ENCODE measurements around the gene PATL1. TPM values are rescaled to one million over a fixed set of nuclear protein-coding genes. Genes with fewer than 3 reads are reported as not detected.

The PATL1 gene
- total and polyA plus RNA-seq, 2 of the 8 experiments (the other 6 are each of a cell fraction or from before 2014, with no cell fraction given): 30.4 to 33.4 TPM

DNA sequence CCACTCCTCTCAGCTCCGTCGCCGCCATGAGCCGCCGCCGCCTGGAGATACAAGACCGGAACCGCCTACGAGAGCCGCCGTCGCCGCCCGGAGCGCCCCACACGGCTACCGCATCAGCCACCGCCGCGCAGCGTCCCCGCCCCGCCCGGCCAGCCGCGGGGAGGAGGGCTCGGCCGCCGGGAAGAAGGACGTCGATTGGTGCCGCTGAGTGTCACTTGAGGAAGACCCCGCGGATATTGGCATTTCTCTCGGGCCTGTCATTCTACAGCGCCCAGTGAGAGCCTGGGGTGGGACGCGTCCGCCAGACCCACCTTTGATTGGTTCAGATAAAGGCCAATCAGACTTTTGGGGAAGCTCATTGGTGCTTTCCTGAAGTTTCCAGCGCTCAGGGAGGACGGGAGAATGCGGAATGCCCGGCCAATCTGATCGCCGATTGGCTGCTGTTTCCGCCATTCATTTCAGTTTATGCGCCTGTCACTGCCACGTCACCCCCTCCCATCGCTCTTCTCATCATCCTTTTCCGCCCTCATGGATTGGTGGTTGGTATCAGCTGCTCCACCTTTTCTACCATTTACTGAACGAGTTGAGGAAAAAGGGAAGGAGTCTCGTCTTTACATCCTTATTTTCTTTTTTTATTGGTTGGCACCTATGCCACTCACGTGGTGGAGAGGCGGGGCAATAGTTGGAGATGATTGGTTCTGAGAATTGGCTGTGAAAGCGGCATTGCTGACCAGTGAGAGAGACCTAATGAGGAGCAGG lies 53.0 kb downstream of the PATL1 start, which contains the start of gene OSBP:
Gene OSBP (minus strand): TSS at position 138 of the 759 bp plus-strand sequence. CDS start 110 bp downstream, at position 28.
- Histone ChIP-seq H2BK15ac (ENCODE audit: low read length) (0 out of 2 replicates have a peak within 1 kb of the TSS, but pooled peaks have one; percentile 32), H3K4me2 (ENCODE audit: insufficient read depth in 1 of 2, low read depth in 2 of 2, low read length in 2 of 2) (peak within 1 kb of the TSS; percentile 90 to 97), H3K23me2 (ENCODE audit: low read depth, low read length) (peaks cover 10% of the 10 kb centered on the region), H3K27ac (ENCODE audit: low read depth, low read length) (peak within 1 kb of the TSS; percentile 61; the same call in 1 of the 2 replicates), H3K79me1 (ENCODE audit: low read depth, low read length) (peaks cover 8% of the 10 kb centered on the region), H4K5ac (ENCODE audit: insufficient read length, low read depth, low read length) (peak within 1 kb of the TSS; percentile 5), H2BK120ac (replicated peaks; ENCODE audit: low read depth, low read length) (no peak within 1 kb of the TSS), H4K20me1 (replicated peaks in 1 of 2; ENCODE audit: control insufficient read depth in 1 of 2, insufficient read depth in 2 of 2, low read length in 2 of 2) (peaks cover 11 to 16% of the 10 kb centered on the region in 2 experiments), H2AFZ (ENCODE audit: low read length) (peak within 1 kb of the TSS; percentile 86), H3K79me2 (ENCODE audit: control insufficient read depth in 1 of 2, insufficient read depth in 2 of 2, low read length in 2 of 2) (peaks cover 9 to 40% of the 10 kb centered on the region in 2 experiments), H3K4me3 (ENCODE audit: extremely low read depth in 1 of 4, insufficient read depth in 2 of 4, low read depth in 3 of 4, low read length in 4 of 4) (peak within 1 kb of the TSS; percentile 61 to 84 (median 80)), H4K8ac (ENCODE audit: extremely low read depth, insufficient read depth, low read length) (peak within 1 kb of the TSS; percentile 90), H2AK5ac (ENCODE audit: low read depth, low read length) (no peak within 1 kb of the TSS), H4K91ac (replicated peaks; ENCODE audit: insufficient read length, low read length) (no peak within 1 kb of the TSS), H3K36me3 (ENCODE audit: control insufficient read depth in 2 of 4, insufficient read depth in 4 of 4, low read length in 3 of 4) (no peaks in the 10 kb centered on the region), H3K56ac (replicated peaks; ENCODE audit: insufficient read length, low read depth, low read length) (no peak within 1 kb of the TSS), H3K27me3 (replicated peaks in 1 of 4; ENCODE audit: control insufficient read depth in 3 of 4, extremely low read depth in 1 of 4, insufficient read depth in 3 of 4, low read length in 3 of 4) (no peaks in the 10 kb centered on the region; a peak in 1 of 7 replicates), H2BK12ac (ENCODE audit: low read depth, low read length) (no peak within 1 kb of the TSS), H3K9me3 (ENCODE audit: insufficient read depth in 2 of 2, low read depth in 1 of 2, low read length in 1 of 2) (no peaks in the 10 kb centered on the region), H3K18ac (ENCODE audit: extremely low read depth, low read length) (peak within 1 kb of the TSS; percentile 48; the same call in 1 of the 2 replicates), H3K23ac (ENCODE audit: insufficient read length) (no peak within 1 kb of the TSS), H3K14ac (ENCODE audit: insufficient read length) (no peak within 1 kb of the TSS), H2BK5ac (ENCODE audit: low read depth, low read length) (peak within 1 kb of the TSS; percentile 22; the same call in 1 of the 2 replicates), H3K4me1 (replicated peaks in 1 of 4; ENCODE audit: control insufficient read depth in 3 of 4, insufficient read depth in 4 of 4, low read length in 3 of 4) (peaks cover 0 to 4% (median 0%) of the 10 kb centered on the region in 4 experiments; a peak in 2 of 7 replicates), H3K9ac (replicated peaks in 1 of 4; ENCODE audit: extremely low read depth in 1 of 4, low read depth in 3 of 4, low read length in 3 of 4) (peak within 1 kb of the TSS; percentile 56 to 87 (median 70)), H3K4ac (replicated peaks; ENCODE audit: insufficient read length, low read depth, low read length) (no peak within 1 kb of the TSS), H2BK20ac (ENCODE audit: low read length) (no peak within 1 kb of the TSS)
- peak; percentile 95 to 100 for DNase-seq (ENCODE audit: low read depth in 1 of 2, low spot score in 2 of 2)
- WGBS, 2 experiments (ENCODE audit: extremely low coverage in 1 of 2, insufficient coverage in 1 of 2, insufficient read length in 1 of 2, insufficient replicate concordance in 2 of 2, low coverage in 1 of 2, low lambda C conversion rate in 2 of 2, missing lambda C conversion rate in 1 of 2): 2% methylated on average over 49 of the region's 55 CpGs; no CpG with 5 or more reads in 1 of the 2 experiments
- POLR2A ChIA-PET (ENCODE audit: partially characterized antibody): interaction anchor here (0.7 to 2.1 kb wide), 9 partner anchors 10 to 1814 kb away, joined by 3 to 16 read pairs (median 3); partner anchors contain the start of genes CPSF7, PATL1, SDHAF2 and STX3
- FAIRE-seq: peak; percentile 95
- CTCF ChIA-PET (ENCODE audit: partially characterized antibody): interaction anchor here (0.6 to 1.6 kb wide), 5 partner anchors 38 to 942 kb away, joined by 3 read pairs; no protein-coding TSS in a partner anchor
- TF ChIP-seq CHD2 (IDR thresholded peaks at IDR 0.05; ENCODE audit: low read length): peak; percentile 98
- no peak for TF ChIP-seq CBX5 (IDR thresholded peaks at IDR 0.05; ENCODE audit: low read depth, low read length)
- TF ChIP-seq POU5F1 (IDR thresholded peaks at IDR 0.05; ENCODE audit: low read depth, low read length): no peak
- TF ChIP-seq, protein P1, sequence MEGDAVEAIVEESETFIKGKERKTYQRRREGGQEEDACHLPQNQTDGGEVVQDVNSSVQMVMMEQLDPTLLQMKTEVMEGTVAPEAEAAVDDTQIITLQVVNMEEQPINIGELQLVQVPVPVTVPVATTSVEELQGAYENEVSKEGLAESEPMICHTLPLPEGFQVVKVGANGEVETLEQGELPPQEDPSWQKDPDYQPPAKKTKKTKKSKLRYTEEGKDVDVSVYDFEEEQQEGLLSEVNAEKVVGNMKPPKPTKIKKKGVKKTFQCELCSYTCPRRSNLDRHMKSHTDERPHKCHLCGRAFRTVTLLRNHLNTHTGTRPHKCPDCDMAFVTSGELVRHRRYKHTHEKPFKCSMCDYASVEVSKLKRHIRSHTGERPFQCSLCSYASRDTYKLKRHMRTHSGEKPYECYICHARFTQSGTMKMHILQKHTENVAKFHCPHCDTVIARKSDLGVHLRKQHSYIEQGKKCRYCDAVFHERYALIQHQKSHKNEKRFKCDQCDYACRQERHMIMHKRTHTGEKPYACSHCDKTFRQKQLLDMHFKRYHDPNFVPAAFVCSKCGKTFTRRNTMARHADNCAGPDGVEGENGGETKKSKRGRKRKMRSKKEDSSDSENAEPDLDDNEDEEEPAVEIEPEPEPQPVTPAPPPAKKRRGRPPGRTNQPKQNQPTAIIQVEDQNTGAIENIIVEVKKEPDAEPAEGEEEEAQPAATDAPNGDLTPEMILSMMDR (IDR thresholded peaks at IDR 0.05; ENCODE audit: control extremely low read depth in 1 of 3, insufficient read depth in 1 of 3, low read depth in 1 of 3, low read length in 3 of 3): no peak
- TF ChIP-seq CHD1 (IDR thresholded peaks at IDR 0.05; ENCODE audit: low read depth, low read length): no peak
- no peak for TF ChIP-seq SUZ12 (IDR thresholded peaks at IDR 0.05; ENCODE audit: low read length)
- TF ChIP-seq BCL11A (IDR thresholded peaks at IDR 0.05; ENCODE audit: low read depth in 2 of 2, low read length in 2 of 2): no peak
- TF ChIP-seq SAP30 (IDR thresholded peaks at IDR 0.05; ENCODE audit: insufficient read depth, insufficient replicate concordance, low read length): no peak

All from H1 (cell line).